SJCRH30 (cell line): Measurements from ENCODE around the gene PLA2G7. TPM values are rescaled to one million over a fixed set of nuclear protein-coding genes. Genes with fewer than 3 reads are reported as not detected.
A peak's percentile ranks its signal among the peaks of the same experiment; 100 is the strongest.
"Not testable (repeated sequence)": the region's sequence is repeated elsewhere in the genome, so short reads cannot be mapped to it uniquely, and the experiment has no call there.

ENCODE experiments used
- DNase-seq, 2 experiments: peaks; one replicate each; pipeline ENCODE4 v3.0.0-alpha.2; 2015 to 2020
- H3K27ac ChIP-seq: fragments of 250-450 bp; sonication (Bioruptor Pico); 2 replicates; pipeline ENCODE4 v1.5.1; 2020; ENCODE audit warnings: mild to moderate bottlenecking, moderate library complexity
- H3K27me3 ChIP-seq: fragments of 250-450 bp; sonication (Bioruptor Pico); 2 replicates; pipeline ENCODE4 v1.5.1; 2020; ENCODE audit warnings: mild to moderate bottlenecking, moderate library complexity
- H3K36me3 ChIP-seq: fragments of 250-450 bp; sonication (Bioruptor Pico); 2 replicates; pipeline ENCODE4 v1.5.1; 2020; ENCODE audit warnings: mild to moderate bottlenecking, moderate library complexity
- H3K4me1 ChIP-seq: fragments of 250-450 bp; sonication (Bioruptor Pico); 2 replicates; pipeline ENCODE4 v1.5.1; 2020; ENCODE audit warnings: mild to moderate bottlenecking, moderate library complexity
- H3K4me3 ChIP-seq: fragments of 250-450 bp; sonication (Bioruptor Pico); 2 replicates; pipeline ENCODE4 v1.5.1; 2020; ENCODE audit warnings: mild to moderate bottlenecking, moderate library complexity
- H3K9me3 ChIP-seq: fragments of 250-450 bp; sonication (Bioruptor Pico); replicated peaks from 2 replicates; pipeline ENCODE4 v1.5.1; 2020; ENCODE audit warnings: mild to moderate bottlenecking, moderate library complexity
- total RNA-seq: library from RNA; depleted of rRNA; stranded (reverse); fragments of >200 nt; shearing (Covaris generic); gene quantifications from 2 replicates; pipeline ENCODE4 v1.2.3, GENCODE V29; 2014; rRNA removed

The PLA2G7 gene
- not detected in 2 replicates for total RNA-seq

DNA sequence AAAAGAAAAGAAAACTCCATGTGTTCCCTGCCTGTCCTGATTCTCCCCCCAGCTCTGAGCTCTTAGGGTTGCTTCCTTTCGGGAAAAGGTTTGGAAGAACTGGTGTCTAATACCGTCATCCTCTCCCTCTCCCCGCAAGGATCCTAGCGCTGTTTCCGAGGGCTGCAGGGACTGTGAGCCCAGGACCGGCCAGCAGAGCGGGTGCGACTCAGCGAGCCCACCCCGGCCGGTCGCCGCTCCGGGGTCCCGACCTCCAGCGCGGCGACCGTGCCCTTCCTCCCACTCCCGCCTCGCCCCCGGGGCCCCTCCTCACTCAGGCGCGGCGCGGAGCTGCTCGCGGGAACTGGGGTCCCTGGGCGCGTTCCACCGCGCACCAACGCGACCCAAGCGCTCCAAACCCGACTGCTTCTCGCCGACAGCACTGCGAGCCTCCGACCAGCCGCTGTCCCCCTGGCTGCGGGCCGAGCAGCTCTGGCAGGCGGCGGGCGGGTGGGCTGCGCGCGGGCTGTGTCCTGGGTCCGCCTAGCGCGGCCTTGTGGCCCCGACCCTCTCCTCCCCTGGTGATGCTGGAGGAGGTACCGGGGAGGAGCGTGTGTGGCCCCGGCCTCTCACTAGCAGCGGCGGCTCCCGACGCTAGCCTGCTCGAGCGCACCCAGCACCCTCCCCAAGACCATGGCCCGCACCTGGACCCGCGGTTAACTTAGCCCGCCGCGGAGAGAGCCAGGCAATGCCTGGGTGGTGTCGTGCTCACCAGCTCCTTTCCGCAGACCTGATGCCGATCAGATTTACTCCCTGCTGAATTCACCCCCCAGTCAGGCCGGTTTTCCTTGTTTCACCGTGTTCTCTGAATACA, at the start of gene PLA2G7:
Gene PLA2G7, minus strand, starts transcription at position 509 of the 853 bp plus-strand sequence. CDS start 12,484 bp downstream, outside the sequence.
- DNase-seq: no peak
- Histone ChIP-seq H3K9me3 (no peaks in the 10 kb centered on the region), H3K27me3 (no peaks in the 10 kb centered on the region), H3K27ac (no peak within 1 kb of the TSS), H3K4me3 (no peak within 1 kb of the TSS), H3K36me3 (no peaks in the 10 kb centered on the region), H3K4me1 (no peaks in the 10 kb centered on the region)

DNA sequence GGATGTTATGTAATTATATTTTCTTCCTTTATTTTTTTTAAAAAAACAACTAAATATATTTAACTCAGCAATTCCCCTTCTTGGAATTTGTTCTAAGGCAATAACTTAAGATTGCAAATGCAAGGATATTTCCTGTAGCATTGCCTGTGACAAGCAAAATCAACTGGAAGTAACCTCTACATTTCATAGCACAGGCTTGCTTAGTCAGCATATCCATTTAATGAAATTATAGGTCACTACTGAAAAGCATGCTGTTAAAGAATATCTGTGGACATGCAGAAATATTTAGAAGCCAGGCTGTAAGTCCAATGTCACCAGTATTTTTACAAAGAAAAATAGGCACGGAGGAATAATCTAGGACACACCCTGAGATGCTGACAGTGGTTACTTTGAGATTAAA, 49.4 kb upstream of the PLA2G7 start:
- Histone ChIP-seq H3K27me3 (no peaks in the 10 kb centered on the region), H3K27ac (no peak overlapping the region)
- DNase-seq: no peak

DNA sequence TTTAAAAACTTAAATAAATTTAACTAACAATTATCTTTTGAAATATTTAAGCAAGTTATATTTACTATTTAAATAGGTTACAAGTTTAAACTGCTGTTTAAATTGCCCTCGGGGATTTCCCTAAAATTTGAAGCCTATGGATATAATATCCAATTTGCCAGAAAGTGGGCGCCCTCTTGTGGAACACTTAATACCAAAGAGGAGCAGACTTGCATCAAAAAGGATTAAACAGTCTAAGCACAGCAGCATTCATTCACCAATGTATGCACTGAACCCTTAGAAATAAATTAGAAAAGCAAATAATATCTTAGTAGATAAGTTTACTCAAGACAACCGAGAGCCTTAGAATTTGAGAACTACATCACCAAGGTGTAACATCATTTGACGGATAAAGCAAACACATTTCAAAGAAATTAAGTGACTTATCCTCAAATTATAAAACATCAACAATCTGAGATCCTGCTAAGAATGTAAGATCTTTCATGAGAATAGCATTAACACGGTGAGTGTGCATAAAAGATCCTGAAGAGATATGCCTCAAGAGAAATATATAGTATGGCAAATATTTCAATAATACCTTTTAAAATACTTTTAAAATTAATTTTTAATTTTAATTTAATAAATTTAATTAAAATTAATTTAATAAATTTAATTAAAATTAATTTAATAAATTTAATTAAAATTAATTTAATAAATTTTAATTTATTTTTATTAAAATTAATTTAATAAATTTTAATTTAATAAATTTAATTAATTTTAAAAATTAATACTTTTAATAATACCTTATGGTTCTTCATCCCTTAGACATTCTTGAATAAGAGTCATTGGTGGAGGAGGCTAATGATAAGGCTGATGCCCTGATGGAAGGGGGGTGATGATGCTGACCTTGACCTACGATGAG, 46.6 kb upstream of the PLA2G7 start:
- no peaks in the 10 kb centered on the region for H3K4me1 ChIP-seq
- H3K27me3 ChIP-seq: no peaks in the 10 kb centered on the region
- no peak overlapping the region for H3K27ac ChIP-seq
- DNase-seq: peak; percentile 50 to 73
- no peak overlapping the region for H3K4me3 ChIP-seq
- no peaks in the 10 kb centered on the region for H3K36me3 ChIP-seq
- no peaks in the 10 kb centered on the region for H3K9me3 ChIP-seq

More for the DNA sequence above, 49.4 kb upstream of the PLA2G7 start:
- Histone ChIP-seq H3K9me3 (no peaks in the 10 kb centered on the region), H3K4me3 (no peak overlapping the region), H3K36me3 (no peaks in the 10 kb centered on the region), H3K4me1 (no peaks in the 10 kb centered on the region)

DNA sequence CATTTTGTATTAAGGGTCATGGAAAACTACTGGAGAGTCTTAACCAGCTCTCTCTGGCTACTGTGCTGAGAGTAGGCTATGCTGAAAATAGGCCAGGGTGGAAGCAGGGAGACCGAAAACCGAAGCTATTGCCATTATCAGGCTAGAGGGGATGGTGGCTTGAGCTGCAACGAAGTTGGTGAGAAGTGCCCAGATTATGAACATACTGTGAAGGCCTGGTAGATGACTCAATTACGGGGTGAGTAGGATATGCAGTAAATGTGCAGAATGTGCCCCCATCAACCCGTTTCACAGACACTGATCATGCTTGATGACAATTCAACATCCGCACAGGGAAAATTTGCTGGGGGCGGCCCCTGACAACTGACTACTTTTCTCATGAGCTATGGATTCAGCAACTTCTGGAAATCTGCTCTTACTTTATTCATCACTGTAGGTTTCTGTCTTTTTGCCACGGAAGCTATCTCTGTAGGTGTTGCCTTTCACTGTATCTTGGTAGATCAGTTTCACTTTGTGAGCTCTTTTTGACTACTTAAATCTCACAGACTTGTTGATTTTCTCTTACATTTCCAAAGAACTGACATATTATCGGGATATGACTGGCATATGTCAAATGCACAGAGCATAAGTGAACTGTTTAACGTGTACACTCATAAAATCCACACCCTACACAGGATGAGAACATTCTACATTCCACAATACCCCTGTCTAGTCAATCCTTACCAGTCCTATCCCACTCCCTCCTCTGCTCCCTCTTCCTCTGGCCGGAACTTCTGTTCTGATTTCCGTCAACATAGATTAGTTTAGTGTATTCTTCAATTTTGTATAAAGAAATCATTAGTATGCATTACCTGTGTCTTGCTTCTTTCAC, 42.5 kb upstream of the PLA2G7 start:
- Histone ChIP-seq H3K27ac (no peak overlapping the region), H3K36me3 (no peaks in the 10 kb centered on the region), H3K4me1 (no peaks in the 10 kb centered on the region), H3K9me3 (no peaks in the 10 kb centered on the region), H3K4me3 (no peak overlapping the region), H3K27me3 (no peaks in the 10 kb centered on the region)
- DNase-seq: no peak

DNA sequence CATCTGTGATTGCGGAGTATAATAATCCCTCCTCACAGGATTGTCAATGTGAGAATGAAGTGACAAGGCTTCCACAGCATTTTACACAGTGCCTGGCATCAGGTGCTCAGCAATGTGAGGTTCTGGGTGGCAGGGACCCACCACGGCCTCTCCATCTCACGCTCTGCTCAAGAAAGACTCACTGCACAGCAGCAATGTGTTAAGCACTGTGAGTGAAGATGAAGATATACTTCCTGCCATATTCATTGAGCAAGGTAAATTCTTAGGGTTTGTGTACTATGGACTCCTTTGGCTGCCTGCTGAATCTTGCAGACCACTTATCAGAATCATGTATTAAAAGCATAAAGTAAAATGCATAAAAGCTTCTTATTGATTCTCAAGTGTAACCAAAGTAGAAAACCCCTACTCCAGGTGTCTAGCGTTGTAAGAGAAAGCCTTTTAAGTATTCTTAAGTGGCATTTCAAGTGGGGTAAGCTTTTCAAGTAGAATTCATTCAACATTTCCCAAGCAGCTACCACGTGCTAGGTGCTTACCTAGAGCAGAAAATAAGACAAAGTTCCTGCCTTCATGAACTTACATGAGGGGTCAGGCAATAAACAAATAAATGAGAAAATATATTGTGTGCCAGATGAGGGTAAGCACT, 41.0 kb upstream of the PLA2G7 start:
- Histone ChIP-seq H3K27me3 (no peaks in the 10 kb centered on the region), H3K4me1 (no peaks in the 10 kb centered on the region), H3K36me3 (no peaks in the 10 kb centered on the region), H3K9me3 (no peaks in the 10 kb centered on the region), H3K4me3 (no peak overlapping the region), H3K27ac (no peak overlapping the region)
- DNase-seq: no peak

DNA sequence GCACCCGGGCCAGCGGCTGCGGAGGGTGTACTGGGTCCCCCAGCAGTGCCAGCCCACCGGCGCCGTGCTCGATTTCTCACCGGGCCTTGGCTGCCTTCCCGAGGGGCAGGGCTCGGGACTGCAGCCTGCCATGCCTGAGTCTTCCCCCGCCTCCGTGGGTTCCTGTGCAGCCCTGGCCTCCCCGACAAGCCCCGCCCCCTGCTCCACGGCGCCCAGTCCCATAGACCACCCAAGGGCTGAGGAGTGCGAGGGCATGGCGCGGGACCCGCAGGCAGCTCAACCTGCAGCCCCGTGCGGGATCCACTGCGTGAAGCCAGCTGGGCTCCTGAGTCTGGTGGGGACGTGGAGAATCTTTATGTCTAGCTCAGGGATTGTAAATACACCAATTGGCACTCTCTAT, 39.6 kb upstream of the PLA2G7 start:
- not testable (repeated sequence) for H3K36me3 ChIP-seq, H3K27me3 ChIP-seq, H3K4me3 ChIP-seq, H3K27ac ChIP-seq, H3K9me3 ChIP-seq, H3K4me1 ChIP-seq, DNase-seq

DNA sequence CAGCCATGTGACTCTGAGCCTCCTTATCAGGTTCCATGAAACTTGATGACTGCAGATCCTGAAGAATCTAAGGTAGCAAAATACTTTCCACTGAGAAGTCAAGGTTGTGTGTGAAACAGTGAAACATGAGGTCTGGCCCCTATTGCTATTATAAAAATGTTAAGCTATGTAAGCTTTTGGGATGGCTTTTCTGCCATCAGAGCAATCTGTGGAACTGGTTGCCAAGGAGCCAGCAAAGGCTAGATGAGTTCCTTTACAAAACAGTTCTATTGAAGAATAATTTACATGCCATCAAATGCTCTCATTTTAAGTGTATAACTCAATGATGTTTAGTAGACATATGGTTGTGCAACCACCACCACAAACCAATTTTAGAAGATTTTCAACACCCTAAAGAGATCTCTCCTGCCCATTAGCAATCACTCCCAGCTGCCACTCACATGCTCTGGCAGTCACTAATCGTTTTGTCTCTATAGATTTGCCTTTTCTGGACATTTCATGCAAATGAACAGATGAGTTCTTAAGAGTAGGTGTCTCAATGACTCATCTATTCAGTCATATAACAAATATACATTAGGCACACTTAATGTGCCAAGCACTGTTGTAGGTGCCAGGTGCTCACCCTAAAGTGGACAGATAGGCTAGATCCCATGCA, 38.2 kb upstream of the PLA2G7 start:
- H3K4me3 ChIP-seq: no peak overlapping the region
- H3K27me3 ChIP-seq: no peaks in the 10 kb centered on the region
- H3K27ac ChIP-seq: no peak overlapping the region
- no peaks in the 10 kb centered on the region for H3K36me3 ChIP-seq
- H3K9me3 ChIP-seq: no peaks in the 10 kb centered on the region
- DNase-seq: no peak
- no peaks in the 10 kb centered on the region for H3K4me1 ChIP-seq

DNA sequence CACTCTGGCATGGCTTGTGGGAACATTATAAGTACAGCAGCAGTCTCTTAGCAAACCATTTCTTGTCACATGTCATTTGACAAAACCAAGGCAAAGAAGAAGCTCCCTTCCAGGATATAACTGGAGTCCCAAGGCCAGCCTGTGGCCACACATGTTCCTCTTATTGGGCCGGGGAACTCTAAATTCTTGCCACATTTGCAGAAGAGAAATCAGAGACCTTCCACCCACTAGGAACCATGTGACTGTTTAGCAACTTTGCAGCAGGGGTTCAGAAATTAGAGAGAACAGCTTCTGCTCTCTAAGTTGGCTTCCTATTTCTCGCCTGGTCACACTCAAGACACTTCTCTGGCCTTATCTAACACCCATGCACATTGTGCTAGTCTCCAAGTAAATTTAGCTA, 37.6 kb upstream of the PLA2G7 start:
- no peaks in the 10 kb centered on the region for H3K36me3 ChIP-seq
- H3K4me1 ChIP-seq: no peaks in the 10 kb centered on the region
- no peak for DNase-seq
- H3K27me3 ChIP-seq: no peaks in the 10 kb centered on the region
- no peak overlapping the region for H3K27ac ChIP-seq
- no peak overlapping the region for H3K4me3 ChIP-seq
- H3K9me3 ChIP-seq: no peaks in the 10 kb centered on the region

DNA sequence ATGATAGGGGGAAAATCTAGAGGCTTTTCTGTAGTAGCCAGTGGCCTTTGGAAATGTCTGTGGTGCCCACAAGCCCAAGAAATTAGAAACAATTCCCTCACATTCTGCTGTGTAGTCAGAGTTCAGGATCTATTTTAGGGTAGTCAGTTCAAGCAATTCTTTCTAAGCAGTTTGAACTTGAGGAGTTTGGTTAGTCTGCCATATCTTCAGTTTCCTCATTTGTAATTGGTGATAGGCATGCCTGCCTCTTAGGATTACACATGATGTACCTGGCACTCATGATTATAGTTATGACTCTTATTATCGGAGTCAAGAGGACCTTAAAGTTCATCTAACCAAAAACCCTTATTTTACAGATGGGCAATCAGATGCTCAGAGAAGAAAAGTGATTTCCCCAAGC, 36.8 kb upstream of the PLA2G7 start:
- H3K4me1 ChIP-seq: no peaks in the 10 kb centered on the region
- no peaks in the 10 kb centered on the region for H3K9me3 ChIP-seq
- no peak overlapping the region for H3K27ac ChIP-seq
- H3K36me3 ChIP-seq: no peaks in the 10 kb centered on the region
- no peaks in the 10 kb centered on the region for H3K27me3 ChIP-seq
- DNase-seq: no peak
- no peak overlapping the region for H3K4me3 ChIP-seq

DNA sequence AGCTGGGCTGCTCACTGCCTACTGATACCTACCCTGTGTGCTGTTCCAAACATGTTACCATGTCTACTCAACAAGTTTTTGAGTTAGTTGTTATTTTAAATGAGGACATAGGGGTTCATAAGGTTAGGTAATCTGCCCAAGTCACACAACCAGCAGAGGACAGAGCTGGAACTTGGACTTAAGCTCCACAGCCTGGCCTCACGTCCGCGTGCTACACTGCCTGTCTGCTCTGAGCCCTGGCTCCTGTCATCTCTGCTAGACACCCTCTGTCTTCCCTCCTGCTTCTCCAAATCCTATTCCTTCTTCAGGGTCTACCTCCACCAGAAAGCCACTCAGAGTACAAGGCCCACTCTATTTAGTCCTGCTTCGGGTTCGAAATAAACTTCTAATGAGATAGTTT, 29.8 kb upstream of the PLA2G7 start:
- Histone ChIP-seq H3K9me3 (no peaks in the 10 kb centered on the region), H3K4me3 (no peak overlapping the region), H3K27me3 (no peaks in the 10 kb centered on the region), H3K36me3 (no peaks in the 10 kb centered on the region), H3K27ac (no peak overlapping the region), H3K4me1 (no peaks in the 10 kb centered on the region)
- DNase-seq: no peak

DNA sequence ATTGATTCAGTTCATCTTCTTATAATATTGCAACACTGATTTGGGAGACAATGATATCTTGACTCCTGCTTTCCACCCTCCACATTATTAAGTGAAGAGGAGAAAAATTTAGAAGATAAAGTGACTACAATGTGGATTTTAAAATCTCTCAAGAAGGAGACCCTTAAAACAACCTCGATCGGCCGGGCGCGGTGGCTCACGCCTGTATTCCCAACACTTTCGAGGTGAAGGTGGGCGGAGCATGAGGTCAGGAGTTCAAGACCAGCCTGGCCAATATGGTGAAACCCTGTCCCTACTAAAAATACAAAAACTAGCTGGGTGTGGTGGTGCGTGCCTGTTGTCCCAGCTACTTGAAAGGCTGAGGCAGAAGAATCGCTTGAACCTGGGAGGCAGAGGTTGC, 29.1 kb upstream of the PLA2G7 start:
- not testable (repeated sequence) for H3K4me1 ChIP-seq, DNase-seq, H3K27ac ChIP-seq, H3K27me3 ChIP-seq, H3K4me3 ChIP-seq, H3K9me3 ChIP-seq, H3K36me3 ChIP-seq

DNA sequence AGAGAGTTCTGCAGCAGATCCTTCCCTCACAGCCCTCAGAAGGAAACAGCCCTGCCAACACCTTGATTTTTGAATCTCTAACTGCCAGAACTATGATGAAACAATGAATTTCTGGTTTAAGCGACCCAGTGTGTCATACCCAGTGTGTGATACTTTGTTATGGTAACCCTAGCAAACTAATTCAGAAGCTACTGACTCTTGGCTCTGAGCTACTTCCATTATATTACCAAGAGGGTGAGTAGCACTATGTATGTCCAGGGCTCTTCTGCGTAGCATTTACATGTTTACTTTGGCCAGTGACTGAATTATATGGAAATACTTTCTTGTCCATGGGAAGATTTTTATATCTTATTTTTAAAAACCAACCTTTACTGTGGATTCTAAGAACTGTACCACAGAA, 28.3 kb upstream of the PLA2G7 start:
- Histone ChIP-seq H3K36me3 (no peaks in the 10 kb centered on the region), H3K4me1 (no peaks in the 10 kb centered on the region), H3K27ac (no peak overlapping the region), H3K27me3 (no peaks in the 10 kb centered on the region), H3K9me3 (no peaks in the 10 kb centered on the region), H3K4me3 (no peak overlapping the region)
- no peak for DNase-seq

DNA sequence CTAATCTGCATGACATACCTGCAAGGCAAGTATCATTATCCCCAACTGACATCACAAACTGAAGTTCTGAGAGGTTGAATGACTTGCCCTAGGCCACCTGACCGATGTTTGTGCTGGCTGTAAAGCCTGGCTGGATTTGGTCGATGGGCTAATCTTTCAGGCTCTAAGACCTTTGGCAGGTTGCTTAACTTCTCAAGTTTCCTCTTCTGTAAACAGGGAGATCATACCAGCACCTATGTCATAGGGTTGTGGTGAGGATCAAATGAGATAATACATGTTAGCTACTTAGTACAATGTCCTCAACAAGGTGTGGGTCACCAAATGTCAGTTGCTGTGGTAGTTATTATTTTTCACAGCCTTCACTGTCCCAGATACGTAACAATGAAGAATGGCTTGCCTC, 25.8 kb upstream of the PLA2G7 start:
- Histone ChIP-seq H3K27ac (no peak overlapping the region), H3K4me1 (peaks cover 11% of the 10 kb centered on the region), H3K36me3 (no peaks in the 10 kb centered on the region), H3K27me3 (no peaks in the 10 kb centered on the region), H3K9me3 (no peaks in the 10 kb centered on the region), H3K4me3 (no peak overlapping the region)
- peak in 1 of 2 experiments; percentile 3 for DNase-seq
